Activated T-helper 17 cell treated with anti-CD3 and anti-CD28 coated beads, Interleukin-2, amount 50 U/mL, for 72 hours (primary cell): ENCODE data around the gene STAG2. TPM values are rescaled to one million over a fixed set of nuclear protein-coding genes. Genes with fewer than 3 reads are reported as not detected.

Source experiments
- ATAC-seq: fragments of 150-1000 bp; cut with Tn5 transposase; replicated peaks from 2 replicates; pipeline ENCODE4 v1.10.0; 2021; ENCODE audit warnings: mild to moderate bottlenecking, moderate library complexity
- H3K27ac Mint-ChIP-seq: one replicate; pipeline ENCODE4 v1.8.0; 2022; ENCODE audit warnings: mixed read lengths
- H3K27me3 Mint-ChIP-seq: one replicate; pipeline ENCODE4 v1.8.0; 2022; ENCODE audit warnings: mixed read lengths
- H3K36me3 Mint-ChIP-seq: one replicate; pipeline ENCODE4 v1.8.0; 2022; ENCODE audit warnings: low read depth, mild to moderate bottlenecking, mixed read lengths
- H3K4me1 Mint-ChIP-seq: one replicate; pipeline ENCODE4 v1.8.0; 2022; ENCODE audit warnings: mixed read lengths
- H3K4me3 Mint-ChIP-seq: one replicate; pipeline ENCODE4 v1.8.0; 2022; ENCODE audit warnings: mild to moderate bottlenecking, mixed read lengths
- H3K9me3 Mint-ChIP-seq: one replicate; pipeline ENCODE4 v1.8.0; 2022; ENCODE audit warnings: mixed read lengths
- total RNA-seq, 2 donors: library from RNA; stranded (reverse); gene quantifications; one replicate each; pipeline ENCODE4 v1.2.3, GENCODE V29; 2022

Gene STAG2
- total RNA-seq, 2 donors from 2014 or later, result 66.7 to 83.0 TPM

GRCh38 chrX:123990602-123991001 lies 29.1 kb downstream of the STAG2 start:
- peak overlapping the region; percentile 59 for H3K4me3 Mint-ChIP-seq
- H3K9me3 Mint-ChIP-seq, result no peaks in the 10 kb centered on the region
- peaks cover 32% of the 10 kb centered on the region for H3K4me1 Mint-ChIP-seq
- H3K36me3 Mint-ChIP-seq, result no peaks in the 10 kb centered on the region
- H3K27me3 Mint-ChIP-seq, result no peaks in the 10 kb centered on the region
- H3K27ac Mint-ChIP-seq, result no peak overlapping the region
- peak; percentile 19 for ATAC-seq

GRCh38 chrX:123993326-123993725 lies 31.8 kb downstream of the STAG2 start:
- no peak overlapping the region for H3K27ac Mint-ChIP-seq

GRCh38 chrX:123993904-123994635 lies 32.6 kb downstream of the STAG2 start:
- peaks cover 5% of the 10 kb centered on the region for H3K36me3 Mint-ChIP-seq
- no peak overlapping the region for H3K4me3 Mint-ChIP-seq
- H3K27ac Mint-ChIP-seq, result no peak overlapping the region
- H3K9me3 Mint-ChIP-seq, result no peaks in the 10 kb centered on the region
- H3K27me3 Mint-ChIP-seq, result no peaks in the 10 kb centered on the region
- no peak for ATAC-seq
- peaks cover 25% of the 10 kb centered on the region for H3K4me1 Mint-ChIP-seq

More at GRCh38 chrX:123993326-123993725, 31.8 kb downstream of the STAG2 start:
- peaks cover 31% of the 10 kb centered on the region for H3K4me1 Mint-ChIP-seq
- peaks cover 5% of the 10 kb centered on the region for H3K36me3 Mint-ChIP-seq
- no peak overlapping the region for H3K4me3 Mint-ChIP-seq
- no peak for ATAC-seq
- no peaks in the 10 kb centered on the region for H3K9me3 Mint-ChIP-seq
- H3K27me3 Mint-ChIP-seq, result no peaks in the 10 kb centered on the region

- no peak overlapping the region for H3K27ac Mint-ChIP-seq
Observed at GRCh38 chrX:123994730-123995129, 33.2 kb downstream of the STAG2 start.

GRCh38 chrX:124001581-124001980 lies 40.1 kb downstream of the STAG2 start:
- ATAC-seq, result peak; percentile 28
- peaks cover 23% of the 10 kb centered on the region for H3K36me3 Mint-ChIP-seq
- no peaks in the 10 kb centered on the region for H3K9me3 Mint-ChIP-seq
- no peaks in the 10 kb centered on the region for H3K27me3 Mint-ChIP-seq
- H3K4me3 Mint-ChIP-seq, result no peak overlapping the region
- no peak overlapping the region for H3K27ac Mint-ChIP-seq
- H3K4me1 Mint-ChIP-seq, result peaks cover 23% of the 10 kb centered on the region

More at GRCh38 chrX:123994730-123995129, 33.2 kb downstream of the STAG2 start:
- no peaks in the 10 kb centered on the region for H3K27me3 Mint-ChIP-seq
- H3K4me1 Mint-ChIP-seq, result peaks cover 27% of the 10 kb centered on the region
- no peak overlapping the region for H3K4me3 Mint-ChIP-seq
- H3K9me3 Mint-ChIP-seq, result no peaks in the 10 kb centered on the region
- ATAC-seq, result no peak
- peaks cover 5% of the 10 kb centered on the region for H3K36me3 Mint-ChIP-seq

GRCh38 chrX:124005228-124005627 lies 43.7 kb downstream of the STAG2 start:
- ATAC-seq, result peak; percentile 84
- H3K9me3 Mint-ChIP-seq, result no peaks in the 10 kb centered on the region
- peaks cover 36% of the 10 kb centered on the region for H3K36me3 Mint-ChIP-seq
- peak overlapping the region; percentile 22 for H3K27ac Mint-ChIP-seq
- no peaks in the 10 kb centered on the region for H3K27me3 Mint-ChIP-seq
- peaks cover 30% of the 10 kb centered on the region for H3K4me1 Mint-ChIP-seq
- peak overlapping the region; percentile 40 for H3K4me3 Mint-ChIP-seq

- Mint-ChIP-seq H3K4me1 (peaks cover 34% of the 10 kb centered on the region), H3K27ac (peak overlapping the region; percentile 2), H3K4me3 (peak overlapping the region; percentile 23), H3K27me3 (no peaks in the 10 kb centered on the region), H3K9me3 (no peaks in the 10 kb centered on the region), H3K36me3 (peaks cover 23% of the 10 kb centered on the region)
- peak; percentile 82 for ATAC-seq
Observed at GRCh38 chrX:124010157-124010556, 48.7 kb downstream of the STAG2 start.

- peaks cover 19% of the 10 kb centered on the region for H3K36me3 Mint-ChIP-seq
- peak overlapping the region; percentile 23 for H3K4me3 Mint-ChIP-seq
- ATAC-seq, result no peak
- no peaks in the 10 kb centered on the region for H3K27me3 Mint-ChIP-seq
- H3K27ac Mint-ChIP-seq, result no peak overlapping the region
- H3K9me3 Mint-ChIP-seq, result no peaks in the 10 kb centered on the region
- peaks cover 30% of the 10 kb centered on the region for H3K4me1 Mint-ChIP-seq
Observed at GRCh38 chrX:124010566-124010965, 49.1 kb downstream of the STAG2 start.

GRCh38 chrX:124015721-124016120 lies 54.2 kb downstream of the STAG2 start:
- Mint-ChIP-seq H3K27ac (no peak overlapping the region), H3K4me1 (peaks cover 16% of the 10 kb centered on the region), H3K9me3 (no peaks in the 10 kb centered on the region), H3K4me3 (no peak overlapping the region), H3K27me3 (no peaks in the 10 kb centered on the region), H3K36me3 (peaks cover 5% of the 10 kb centered on the region)
- ATAC-seq, result no peak

GRCh38 chrX:124016825-124017224 lies 55.3 kb downstream of the STAG2 start:
- no peak overlapping the region for H3K27ac Mint-ChIP-seq
- peaks cover 5% of the 10 kb centered on the region for H3K36me3 Mint-ChIP-seq
- no peaks in the 10 kb centered on the region for H3K9me3 Mint-ChIP-seq
- no peaks in the 10 kb centered on the region for H3K27me3 Mint-ChIP-seq
- no peak for ATAC-seq
- H3K4me1 Mint-ChIP-seq, result peaks cover 16% of the 10 kb centered on the region
- H3K4me3 Mint-ChIP-seq, result no peak overlapping the region

GRCh38 chrX:124018023-124018422 lies 56.5 kb downstream of the STAG2 start:
- Mint-ChIP-seq H3K36me3 (peaks cover 11% of the 10 kb centered on the region), H3K4me3 (no peak overlapping the region), H3K9me3 (no peaks in the 10 kb centered on the region), H3K27me3 (no peaks in the 10 kb centered on the region), H3K4me1 (peaks cover 14% of the 10 kb centered on the region), H3K27ac (no peak overlapping the region)
- no peak for ATAC-seq

GRCh38 chrX:124023838-124024238 lies 62.3 kb downstream of the STAG2 start:
- Mint-ChIP-seq H3K9me3 (no peaks in the 10 kb centered on the region), H3K27me3 (no peaks in the 10 kb centered on the region), H3K36me3 (peaks cover 46% of the 10 kb centered on the region), H3K27ac (no peak overlapping the region), H3K4me3 (no peak overlapping the region), H3K4me1 (no peaks in the 10 kb centered on the region)
- peak; percentile 31 for ATAC-seq

- no peaks in the 10 kb centered on the region for H3K4me1 Mint-ChIP-seq
- H3K27me3 Mint-ChIP-seq, result no peaks in the 10 kb centered on the region
- H3K27ac Mint-ChIP-seq, result no peak overlapping the region
- ATAC-seq, result no peak
- peaks cover 59% of the 10 kb centered on the region for H3K36me3 Mint-ChIP-seq
- H3K9me3 Mint-ChIP-seq, result no peaks in the 10 kb centered on the region
- H3K4me3 Mint-ChIP-seq, result no peak overlapping the region
Observed at GRCh38 chrX:124026529-124026928, 65.0 kb downstream of the STAG2 start.

GRCh38 chrX:124028182-124028581 lies 66.7 kb downstream of the STAG2 start:
- H3K4me1 Mint-ChIP-seq, result no peaks in the 10 kb centered on the region
- no peak for ATAC-seq
- no peaks in the 10 kb centered on the region for H3K9me3 Mint-ChIP-seq
- no peak overlapping the region for H3K27ac Mint-ChIP-seq
- peaks cover 57% of the 10 kb centered on the region for H3K36me3 Mint-ChIP-seq
- no peaks in the 10 kb centered on the region for H3K27me3 Mint-ChIP-seq
- no peak overlapping the region for H3K4me3 Mint-ChIP-seq

- Mint-ChIP-seq H3K9me3 (no peaks in the 10 kb centered on the region), H3K4me3 (no peak overlapping the region), H3K4me1 (peaks cover 5% of the 10 kb centered on the region), H3K27me3 (no peaks in the 10 kb centered on the region), H3K27ac (no peak overlapping the region), H3K36me3 (peaks cover 52% of the 10 kb centered on the region)
- ATAC-seq, result no peak
Observed at GRCh38 chrX:124030520-124030919, 69.0 kb downstream of the STAG2 start.
